ENCODE measurements around the gene ENAH. TPM values are rescaled to one million over a fixed set of nuclear protein-coding genes. Genes with fewer than 3 reads are reported as not detected.
"Not testable (repeated sequence)": the region's sequence is repeated elsewhere in the genome, so short reads cannot be mapped to it uniquely, and the experiment has no call there.

Gene ENAH
- total and polyA plus RNA-seq, 12 donors: 12.4 to 201 (median 99.8) TPM

DNA sequence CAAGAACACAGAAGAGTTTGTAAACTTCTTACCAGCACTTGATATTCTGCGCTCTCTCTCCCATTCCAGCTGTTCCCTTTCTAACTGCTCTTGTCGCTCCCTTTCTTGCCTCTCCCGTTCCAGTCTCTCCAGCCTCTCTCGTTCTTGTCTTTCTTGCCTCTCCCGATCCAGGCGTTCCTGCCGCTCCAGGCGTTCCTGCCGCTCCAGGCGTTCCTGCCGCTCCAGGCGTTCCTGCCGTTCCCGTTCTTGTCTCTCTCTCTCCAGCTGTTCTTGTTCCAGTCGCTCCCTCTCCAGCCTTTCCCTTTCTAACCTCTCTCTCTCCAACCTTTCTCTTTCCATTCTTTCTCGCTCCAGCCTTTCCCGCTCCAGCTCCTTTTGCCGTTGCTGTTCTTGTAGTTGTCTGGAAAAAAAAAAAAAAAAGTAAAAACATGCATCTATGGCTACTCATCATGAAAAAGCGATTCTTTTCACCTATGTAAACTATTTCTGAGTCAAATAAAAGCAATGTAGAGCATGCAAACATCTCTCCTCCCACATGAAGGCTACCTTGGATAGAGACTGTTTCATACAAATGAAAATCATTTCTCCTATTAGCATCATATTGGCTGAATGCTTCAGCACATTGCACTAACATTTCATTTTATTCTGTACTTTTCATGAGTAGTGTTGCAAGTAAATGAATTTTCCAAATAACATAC is 133.6 kb downstream of the ENAH start:
- intact Hi-C loops (cut with DNase I): no loop called here
- no peaks in the 10 kb centered on the region for H3K27me3 ChIP-seq
- H3K4me1 ChIP-seq: peaks cover 0 to 19% (median 10%) of the 10 kb centered on the region in 9 donors
- TF ChIP-seq, protein P1, sequence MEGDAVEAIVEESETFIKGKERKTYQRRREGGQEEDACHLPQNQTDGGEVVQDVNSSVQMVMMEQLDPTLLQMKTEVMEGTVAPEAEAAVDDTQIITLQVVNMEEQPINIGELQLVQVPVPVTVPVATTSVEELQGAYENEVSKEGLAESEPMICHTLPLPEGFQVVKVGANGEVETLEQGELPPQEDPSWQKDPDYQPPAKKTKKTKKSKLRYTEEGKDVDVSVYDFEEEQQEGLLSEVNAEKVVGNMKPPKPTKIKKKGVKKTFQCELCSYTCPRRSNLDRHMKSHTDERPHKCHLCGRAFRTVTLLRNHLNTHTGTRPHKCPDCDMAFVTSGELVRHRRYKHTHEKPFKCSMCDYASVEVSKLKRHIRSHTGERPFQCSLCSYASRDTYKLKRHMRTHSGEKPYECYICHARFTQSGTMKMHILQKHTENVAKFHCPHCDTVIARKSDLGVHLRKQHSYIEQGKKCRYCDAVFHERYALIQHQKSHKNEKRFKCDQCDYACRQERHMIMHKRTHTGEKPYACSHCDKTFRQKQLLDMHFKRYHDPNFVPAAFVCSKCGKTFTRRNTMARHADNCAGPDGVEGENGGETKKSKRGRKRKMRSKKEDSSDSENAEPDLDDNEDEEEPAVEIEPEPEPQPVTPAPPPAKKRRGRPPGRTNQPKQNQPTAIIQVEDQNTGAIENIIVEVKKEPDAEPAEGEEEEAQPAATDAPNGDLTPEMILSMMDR (IDR thresholded peaks at IDR 0.05): no peak
- peak in 5 of 8 donors; percentile 23 to 68 (median 50) for ATAC-seq
- WGBS, 2 donors: 88% methylated on average over 19 of the region's 19 CpGs
- DNase-seq: peak in 1 of 2 donors; percentile 27
- no peak overlapping the region for H3K4me3 ChIP-seq
- H3K9me3 ChIP-seq: no peaks in the 10 kb centered on the region
- no peak overlapping the region for H3K27ac ChIP-seq
- peaks cover 0 to 37% (median 9%) of the 10 kb centered on the region in 9 donors for H3K36me3 ChIP-seq

DNA sequence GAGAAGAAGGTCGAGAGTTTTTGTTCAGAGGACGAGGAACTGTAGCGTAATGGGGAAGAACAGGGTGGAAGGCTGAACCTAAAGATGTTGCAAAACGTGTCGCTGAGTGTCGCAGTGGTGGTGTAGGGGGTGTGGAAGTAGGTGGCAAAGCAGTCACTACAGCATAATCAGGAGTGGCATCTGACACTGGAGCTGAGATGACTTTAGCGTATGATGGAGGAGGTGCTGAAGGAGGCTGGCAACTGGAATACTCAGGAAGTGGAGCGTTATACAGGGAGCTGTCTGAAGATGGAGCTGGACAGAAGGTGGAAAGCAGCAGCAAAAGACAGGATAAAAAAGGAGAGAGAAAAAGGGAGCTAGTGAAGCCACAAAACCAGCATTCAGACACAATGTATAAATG is 135.2 kb downstream of the ENAH start:
- TF ChIP-seq, protein P1 (IDR thresholded peaks at IDR 0.05): no peak
- ATAC-seq (peak in 3 of 8 donors; percentile 9 to 35 (median 32)), DNase-seq (no peak)
- Histone ChIP-seq H3K9me3 (no peaks in the 10 kb centered on the region), H3K4me3 (no peak overlapping the region), H3K27me3 (no peaks in the 10 kb centered on the region), H3K4me1 (peaks cover 0 to 9% (median 0%) of the 10 kb centered on the region in 9 donors), H3K27ac (no peak overlapping the region), H3K36me3 (peaks cover 0 to 53% (median 9%) of the 10 kb centered on the region in 9 donors)
- intact Hi-C loops (cut with DNase I): no loop called here
- WGBS, 2 donors: 78 to 84% methylated on average over 8 of the region's 8 CpGs

GRCh38 chr1:225517221-225517620 is 135.7 kb downstream of the ENAH start:
- H3K27me3 ChIP-seq: no peaks in the 10 kb centered on the region
- peaks cover 0 to 58% (median 9%) of the 10 kb centered on the region in 9 donors for H3K36me3 ChIP-seq
- H3K4me1 ChIP-seq: peaks cover 0 to 9% (median 0%) of the 10 kb centered on the region in 9 donors
- peak in 1 of 8 donors; percentile 31 for ATAC-seq
- H3K9me3 ChIP-seq: no peaks in the 10 kb centered on the region
- intact Hi-C loops (cut with DNase I): no loop called here
- TF ChIP-seq, protein P1 (IDR thresholded peaks at IDR 0.05): no peak
- no peak overlapping the region for H3K27ac ChIP-seq
- 97 to 99% methylated on average over 6 of the region's 6 CpGs for WGBS, 2 donors
- DNase-seq: no peak
- no peak overlapping the region for H3K4me3 ChIP-seq

- Histone ChIP-seq H3K27me3 (no peaks in the 10 kb centered on the region), H3K36me3 (peaks cover 0 to 74% (median 9%) of the 10 kb centered on the region in 9 donors), H3K9me3 (no peaks in the 10 kb centered on the region), H3K4me1 (peaks cover 0 to 12% (median 0%) of the 10 kb centered on the region in 9 donors), H3K27ac (no peak overlapping the region), H3K4me3 (no peak overlapping the region)
- DNase-seq (no peak), ATAC-seq (no peak)
- intact Hi-C loops (cut with DNase I): no loop called here
- TF ChIP-seq, protein P1 (IDR thresholded peaks at IDR 0.05): no peak
- 46 to 64% methylated on average over 3 of the region's 3 CpGs for WGBS, 2 donors
Measured at GRCh38 chr1:225514671-225515081, 138.2 kb downstream of the ENAH start.

DNA sequence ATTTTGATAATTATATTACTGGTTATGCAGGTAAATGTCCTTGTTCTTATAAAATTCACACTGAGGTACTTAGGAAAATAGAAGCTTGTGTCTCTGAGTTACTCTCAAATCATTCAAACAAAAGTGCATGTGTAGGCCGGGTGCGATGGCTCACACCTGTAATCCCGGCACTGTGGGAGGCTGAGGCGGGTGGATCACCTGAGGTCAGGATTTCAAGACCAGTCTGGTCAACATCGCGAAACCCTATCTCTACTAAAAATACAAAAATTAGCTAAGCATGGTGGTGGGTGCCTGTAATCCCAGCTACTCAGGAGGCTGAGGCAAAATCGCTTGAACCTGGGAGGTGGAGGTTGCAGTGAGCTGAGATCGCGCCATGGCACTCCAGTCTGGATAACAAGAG is 139.3 kb downstream of the ENAH start:
- intact Hi-C loops (cut with DNase I); ATAC-seq; H3K27me3 ChIP-seq; H3K4me3 ChIP-seq; H3K9me3 ChIP-seq; H3K27ac ChIP-seq; DNase-seq: not testable (repeated sequence)
- peaks cover 0 to 20% (median 8%) of the 10 kb centered on the region in 9 donors for H3K4me1 ChIP-seq
- WGBS, 2 donors: 95 to 99% methylated on average over 9 of the region's 9 CpGs
- H3K36me3 ChIP-seq: peaks cover 0 to 65% (median 9%) of the 10 kb centered on the region in 9 donors
